GM12874 (cell line): ENCODE measurements around the gene AGMO.

ENCODE experiments used
- CTCF ChIP-seq: IDR thresholded peaks from 2 replicates; pipeline ENCODE4 v1.5.1; 2011; ENCODE audit warnings: low read depth, mild to moderate bottlenecking, control low read depth, low read length, moderate library complexity; ENCODE audit not compliant: insufficient read depth

Gene AGMO

GRCh38 chr7:15279640-15280039 lies 282.2 kb downstream of the AGMO start:
- TF ChIP-seq CTCF: no peak

- no peak for TF ChIP-seq CTCF
Measured at GRCh38 chr7:15257689-15258088, 304.1 kb downstream of the AGMO start.

GRCh38 chr7:15252181-15252580 lies 309.6 kb downstream of the AGMO start:
- no peak for TF ChIP-seq CTCF

GRCh38 chr7:15248514-15248913 lies 313.3 kb downstream of the AGMO start:
- no peak for TF ChIP-seq CTCF

GRCh38 chr7:15245831-15246230 lies 316.0 kb downstream of the AGMO start:
- TF ChIP-seq CTCF: no peak

GRCh38 chr7:15239801-15240200 lies 322.0 kb downstream of the AGMO start:
- no peak for TF ChIP-seq CTCF

GRCh38 chr7:15236952-15237351 lies 324.9 kb downstream of the AGMO start:
- no peak for TF ChIP-seq CTCF

GRCh38 chr7:15234431-15234830 lies 327.4 kb downstream of the AGMO start:
- no peak for TF ChIP-seq CTCF
